HPDE6-E6E7 (cell line): ENCODE results near the gene HTT.

Experiments
- DNase-seq: peaks from one replicate; pipeline ENCODE4 v3.0.0; 2011; ENCODE audit warnings: missing footprints; ENCODE audit errors: extremely low spot score

The HTT gene

DNA sequence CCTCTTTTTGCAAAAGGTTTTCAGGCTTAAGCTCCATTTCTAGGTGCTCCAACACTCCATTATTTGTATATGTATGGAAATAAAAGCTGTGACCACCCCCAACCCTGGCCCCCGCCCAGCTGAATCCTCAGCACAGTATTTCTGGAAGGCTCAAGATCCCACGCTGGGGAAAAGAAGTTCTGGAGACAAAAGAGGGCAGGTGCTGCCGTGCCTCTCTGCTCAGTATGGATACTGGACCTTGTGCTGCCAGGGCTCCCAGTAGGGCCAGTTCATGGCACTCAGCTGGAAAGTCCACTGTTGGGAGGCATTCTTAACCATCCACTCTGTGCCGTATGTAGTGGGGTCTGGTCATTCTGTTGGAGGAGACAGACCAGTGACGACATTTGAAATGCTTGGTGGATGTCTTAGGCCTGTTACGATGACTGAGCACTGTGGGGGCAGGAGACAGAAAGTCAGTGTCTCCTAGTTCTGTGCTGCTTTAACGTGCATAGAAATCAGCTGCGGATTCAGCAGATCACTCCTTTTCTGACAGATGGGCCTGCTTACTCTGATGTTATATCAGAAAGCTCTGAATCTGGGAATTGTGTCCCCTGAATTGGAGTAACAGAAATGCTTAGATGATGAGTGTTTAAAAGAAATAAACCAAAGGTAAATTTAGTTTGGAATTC is 126.1 kb downstream of the HTT start:
- DNase-seq = no peak

DNA sequence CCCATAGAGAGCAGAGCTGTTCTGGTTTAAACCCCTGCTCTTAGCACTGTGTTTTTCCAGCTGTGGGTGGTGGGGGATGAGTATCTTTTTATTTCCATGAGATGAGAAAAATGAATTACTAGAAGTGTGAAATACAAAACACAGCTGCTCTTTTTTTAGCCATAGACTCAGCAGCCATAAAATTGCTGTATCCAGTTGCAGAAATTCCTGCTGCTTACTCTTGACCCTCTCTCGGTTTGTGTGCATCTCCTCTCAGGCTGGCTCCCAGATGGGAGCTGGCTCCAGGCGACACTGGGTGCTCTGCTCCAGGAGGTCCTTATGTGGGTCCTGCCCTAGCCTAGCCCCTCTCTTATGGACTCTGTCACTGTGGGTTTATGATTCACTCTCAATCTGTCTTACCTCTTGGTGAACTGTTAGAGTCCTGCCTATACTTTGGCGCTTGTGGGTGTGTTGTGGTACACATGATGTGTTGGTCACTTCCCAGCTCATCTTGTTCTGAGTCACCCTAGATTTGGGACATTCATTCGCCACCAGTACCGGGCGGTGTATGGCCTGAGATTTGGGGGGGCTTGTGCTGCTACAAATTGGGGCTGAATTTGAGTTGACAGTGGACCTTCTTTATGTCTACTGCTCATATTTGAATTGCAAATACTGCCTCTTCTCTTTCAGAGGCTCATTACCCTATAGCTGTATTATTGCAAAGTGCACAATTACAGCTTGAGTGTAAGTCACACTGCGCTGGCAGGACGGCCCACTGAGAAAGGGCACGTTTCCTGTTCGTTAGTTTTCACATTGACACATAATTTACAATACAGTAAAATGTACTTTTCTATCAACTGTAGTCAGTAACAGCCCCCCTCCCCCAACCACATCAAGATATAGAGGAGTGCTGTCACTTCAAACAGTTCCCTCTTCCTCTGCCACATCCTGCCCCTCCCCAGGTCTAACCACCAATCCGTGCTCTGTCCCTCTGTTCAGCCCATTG is 127.5 kb downstream of the HTT start:
- no peak for DNase-seq

DNA sequence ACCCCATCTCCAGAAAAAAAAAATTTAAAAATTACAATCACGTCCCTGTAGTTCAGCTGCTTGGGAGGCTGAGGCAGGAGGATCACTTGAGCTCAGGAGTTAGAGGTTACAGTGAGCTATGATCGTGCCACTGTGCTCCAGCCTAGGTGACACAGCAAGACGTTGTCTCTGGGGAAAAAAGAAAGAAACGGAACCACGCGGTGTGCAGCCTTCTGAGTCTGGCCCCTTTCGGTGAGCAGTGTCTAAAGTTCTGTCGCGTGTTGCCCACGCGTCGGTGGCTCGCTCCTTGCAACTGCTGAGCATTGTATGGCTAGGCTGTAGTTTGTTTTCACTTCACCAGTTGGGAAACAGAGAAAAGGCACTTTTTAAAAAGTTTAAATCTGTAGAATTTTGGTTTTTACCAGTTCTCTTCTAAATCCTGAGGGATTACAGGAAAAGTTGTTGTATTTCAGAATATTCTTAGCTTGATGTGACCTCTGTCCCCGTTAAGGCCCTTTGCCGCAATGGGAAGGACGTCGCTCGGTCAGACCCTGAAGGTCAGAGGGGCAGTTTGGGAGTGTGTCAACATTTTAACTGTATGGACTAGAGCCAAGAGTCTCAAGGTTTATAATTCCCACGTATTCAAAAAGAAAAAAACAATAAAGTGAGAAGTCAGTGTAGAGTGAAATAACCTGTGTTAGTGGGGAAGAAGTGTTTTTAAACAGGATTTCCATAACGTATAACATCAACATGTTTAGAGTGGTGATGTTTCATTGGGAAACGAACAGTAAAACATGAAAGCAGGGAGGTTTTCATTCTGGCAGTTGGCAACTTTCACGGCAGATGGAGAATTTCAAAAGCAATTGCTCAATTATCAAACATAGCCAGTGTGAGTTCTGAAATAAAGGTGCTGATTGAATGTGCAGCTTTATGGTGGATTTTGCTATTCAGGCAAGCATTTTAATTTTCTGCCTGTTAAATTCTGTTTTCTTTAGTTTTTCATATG is 128.6 kb downstream of the HTT start:
- DNase-seq = no peak

DNA sequence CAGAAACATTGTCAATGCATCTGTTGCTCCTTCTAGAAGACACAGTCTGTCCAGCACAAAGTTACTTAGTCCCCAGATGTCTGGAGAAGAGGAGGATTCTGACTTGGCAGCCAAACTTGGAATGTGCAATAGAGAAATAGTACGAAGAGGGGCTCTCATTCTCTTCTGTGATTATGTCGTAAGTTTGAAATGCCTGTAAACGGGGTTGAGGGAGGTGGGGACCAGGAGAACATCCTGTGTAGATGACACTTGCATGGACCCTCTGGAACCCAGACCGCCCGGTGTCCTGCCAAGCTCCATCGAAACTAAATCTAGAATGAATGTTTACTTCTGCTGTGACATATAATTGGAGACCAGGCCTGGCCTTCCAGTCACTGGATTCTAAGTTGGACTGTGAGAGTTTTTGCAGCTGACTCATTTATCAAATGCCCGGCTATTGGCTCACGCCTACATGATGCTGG is 129.5 kb downstream of the HTT start:
- DNase-seq = no peak

DNA sequence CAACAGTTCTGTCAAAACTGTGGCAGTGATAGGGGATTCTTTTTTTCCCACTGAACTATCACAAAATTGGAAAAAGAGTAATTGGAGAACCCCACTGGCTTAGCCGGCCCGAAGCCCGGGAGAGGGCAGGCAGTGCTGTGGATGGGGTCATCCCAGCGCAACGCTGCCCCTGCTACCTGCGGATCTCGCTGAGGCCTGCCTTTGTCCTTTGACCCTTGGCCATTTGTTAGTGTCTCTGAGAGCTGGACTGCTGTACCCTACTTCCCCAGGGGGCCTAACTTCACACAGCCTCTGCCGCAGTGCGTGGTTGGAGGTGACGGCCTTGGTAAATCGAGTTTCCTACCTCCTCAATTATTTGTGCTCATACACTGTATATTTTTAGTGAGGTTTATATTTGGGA is 131.5 kb downstream of the HTT start:
- DNase-seq = no peak

GRCh38 chr4:3206439-3207100 is 132.1 kb downstream of the HTT start:
- DNase-seq = no peak

DNA sequence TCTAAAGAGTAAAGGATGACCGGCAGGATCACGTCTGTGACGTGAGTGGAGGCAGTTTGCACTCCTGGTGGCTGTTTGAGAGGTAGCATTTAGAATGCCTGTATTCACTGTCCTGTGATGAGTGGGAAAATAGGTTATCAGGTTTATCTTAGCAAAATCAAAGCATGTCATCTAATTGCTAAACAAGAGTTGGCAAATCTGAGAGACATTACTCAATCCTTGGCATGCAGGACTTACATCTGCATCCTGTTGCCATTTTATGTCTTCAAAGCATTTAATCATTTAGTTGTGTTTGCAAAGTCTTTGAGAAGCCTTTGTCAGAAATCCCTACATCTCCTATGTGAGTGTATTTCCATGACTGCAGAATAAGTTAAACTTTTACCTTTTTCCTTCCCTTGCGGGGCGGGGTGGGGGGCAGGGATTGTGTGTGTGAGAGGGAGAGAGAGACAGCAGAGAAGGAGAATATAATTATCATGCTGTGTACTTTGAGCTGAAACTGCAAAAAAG is 133.1 kb downstream of the HTT start:
- DNase-seq = no peak

DNA sequence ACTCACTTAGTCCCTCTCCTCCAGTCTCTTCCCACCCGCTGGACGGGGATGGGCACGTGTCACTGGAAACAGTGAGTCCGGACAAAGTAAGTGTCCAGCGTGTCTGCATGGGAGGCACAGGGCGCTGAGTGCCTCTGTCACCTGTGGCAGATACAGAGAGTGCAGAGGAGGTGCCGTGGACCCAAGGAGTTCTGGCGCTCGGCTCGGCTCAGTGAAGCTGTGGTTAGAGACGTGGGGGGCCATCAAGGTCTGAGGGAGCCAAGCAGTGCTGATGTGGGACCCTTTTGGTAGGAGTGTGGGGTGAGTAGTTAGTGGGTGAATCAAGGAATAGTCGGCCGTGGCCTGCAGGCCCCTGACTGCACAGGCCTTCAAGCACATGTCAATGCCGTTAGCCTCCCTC is 134.3 kb downstream of the HTT start:
- no peak for DNase-seq

GRCh38 chr4:3209551-3210325 is 135.3 kb downstream of the HTT start:
- DNase-seq = no peak

DNA sequence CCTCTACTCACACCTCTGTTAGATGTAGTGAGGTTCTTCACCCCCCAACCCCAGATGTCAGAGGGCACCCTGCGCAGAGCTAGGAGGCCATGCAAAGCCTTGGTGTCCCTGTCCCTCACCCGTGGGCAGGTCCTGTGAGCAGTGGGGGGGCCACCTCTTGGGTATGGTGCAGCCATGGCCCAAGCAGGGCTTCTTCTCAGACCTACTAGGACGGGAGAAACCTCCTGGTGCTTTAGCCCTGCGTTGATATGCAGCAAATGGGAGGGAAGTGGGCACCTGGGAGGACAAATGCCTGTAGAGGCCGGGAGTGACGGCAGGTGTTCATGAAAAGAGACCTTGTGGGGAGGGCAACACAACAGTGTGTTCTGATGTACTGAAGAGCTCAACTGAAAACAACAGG is 136.0 kb downstream of the HTT start:
- no peak for DNase-seq

DNA sequence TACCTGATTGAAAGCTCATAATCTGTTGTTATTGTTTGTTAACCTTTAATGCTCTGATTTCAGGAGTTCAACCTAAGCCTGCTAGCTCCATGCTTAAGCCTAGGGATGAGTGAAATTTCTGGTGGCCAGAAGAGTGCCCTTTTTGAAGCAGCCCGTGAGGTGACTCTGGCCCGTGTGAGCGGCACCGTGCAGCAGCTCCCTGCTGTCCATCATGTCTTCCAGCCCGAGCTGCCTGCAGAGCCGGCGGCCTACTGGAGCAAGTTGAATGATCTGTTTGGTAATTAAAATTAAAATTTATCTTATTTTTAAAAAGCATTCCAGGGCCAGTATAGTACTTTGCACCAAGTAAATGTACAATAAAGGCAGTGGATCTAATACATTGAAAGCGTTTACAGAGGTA is 137.4 kb downstream of the HTT start:
- DNase-seq = no peak

GRCh38 chr4:3212391-3213105 is 138.1 kb downstream of the HTT start:
- DNase-seq = no peak

- no peak for DNase-seq
Observed at GRCh38 chr4:3213106-3213425, 138.6 kb downstream of the HTT start.

DNA sequence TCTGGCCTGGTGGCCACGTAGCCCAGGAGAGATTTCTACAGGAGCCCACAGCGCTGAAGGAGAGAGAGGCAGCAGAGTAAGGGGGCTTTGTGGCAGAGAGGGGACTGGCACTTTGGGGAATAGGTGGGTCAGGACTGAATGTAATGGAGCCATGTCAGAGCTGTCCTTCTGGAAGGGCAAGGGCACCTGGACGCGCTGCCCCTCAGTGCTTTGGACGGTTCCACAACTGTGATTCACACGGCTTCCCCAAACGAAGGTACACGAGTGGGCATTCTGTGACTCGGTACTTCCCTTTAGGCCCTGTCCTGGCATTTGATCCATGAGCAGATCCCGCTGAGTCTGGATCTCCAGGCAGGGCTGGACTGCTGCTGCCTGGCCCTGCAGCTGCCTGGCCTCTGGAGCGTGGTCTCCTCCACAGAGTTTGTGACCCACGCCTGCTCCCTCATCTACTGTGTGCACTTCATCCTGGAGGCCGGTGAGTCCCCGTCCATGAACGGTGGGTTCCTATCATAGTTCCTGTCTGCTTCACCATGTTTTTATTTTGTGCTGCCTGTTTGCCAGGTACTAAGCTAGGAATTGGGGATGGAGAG is 139.3 kb downstream of the HTT start:
- no peak for DNase-seq

DNA sequence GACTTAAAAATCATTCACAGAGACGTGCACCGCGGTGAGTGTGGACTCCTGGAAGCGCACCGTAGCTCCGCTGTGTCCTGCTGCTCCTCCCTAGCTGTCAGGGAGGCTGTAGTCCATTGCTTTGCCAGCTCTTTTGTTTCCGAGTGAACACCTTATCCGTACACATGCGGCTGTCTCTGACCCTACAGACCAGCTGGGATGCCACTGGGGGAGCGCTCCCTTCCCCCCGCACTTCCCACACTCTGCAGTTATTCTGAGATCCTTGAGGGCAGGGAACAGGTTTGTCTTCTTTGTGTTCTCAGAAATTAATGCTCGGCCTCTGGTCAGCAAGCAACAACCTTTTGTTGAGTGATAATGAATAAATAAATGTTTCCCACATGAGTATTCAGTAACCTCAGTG is 140.8 kb downstream of the HTT start:
- DNase-seq = no peak

DNA sequence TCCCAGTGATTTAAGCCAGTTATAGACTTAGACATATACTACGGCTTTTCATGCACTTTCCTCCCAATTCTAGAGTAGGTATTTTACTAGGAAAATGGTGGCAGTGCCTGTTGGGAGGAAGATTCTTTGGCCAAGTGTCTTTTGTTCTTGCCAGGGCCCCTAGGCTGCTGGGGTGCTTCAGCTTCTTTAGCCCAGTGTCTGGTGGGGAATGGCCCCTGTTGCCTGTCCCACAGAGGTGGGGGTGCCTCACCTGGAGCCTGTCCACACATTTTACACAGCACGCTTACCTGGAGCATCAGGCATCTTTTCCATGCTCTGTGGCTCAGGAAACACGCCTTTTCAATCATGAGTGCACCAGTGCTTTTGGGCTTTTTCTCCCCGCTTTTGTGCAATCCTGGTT is 141.3 kb downstream of the HTT start:
- DNase-seq = no peak

- DNase-seq = no peak
Observed at GRCh38 chr4:3217266-3217665, 142.8 kb downstream of the HTT start.

DNA sequence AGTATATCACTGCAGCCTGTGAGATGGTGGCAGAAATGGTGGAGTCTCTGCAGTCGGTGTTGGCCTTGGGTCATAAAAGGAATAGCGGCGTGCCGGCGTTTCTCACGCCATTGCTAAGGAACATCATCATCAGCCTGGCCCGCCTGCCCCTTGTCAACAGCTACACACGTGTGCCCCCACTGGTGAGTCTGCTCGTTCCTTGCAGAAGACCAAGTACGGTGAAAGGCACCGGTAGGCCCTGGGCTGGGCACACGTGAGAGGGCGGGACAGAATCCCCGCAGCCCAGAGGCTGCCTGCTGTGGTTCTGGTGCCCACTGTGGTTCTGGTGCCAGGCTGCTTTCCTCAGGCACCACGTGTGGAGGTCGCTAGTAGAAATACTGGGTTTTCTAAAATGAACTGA is 143.3 kb downstream of the HTT start:
- no peak for DNase-seq
